GM21825 (cell line): ENCODE measurements around the gene SORBS2.

Source experiments
- ATAC-seq: cut with Tn5 transposase; IDR thresholded peaks from one replicate; pipeline ENCODE4 v1.9.1; 2021; ENCODE audit warnings: mild to moderate bottlenecking, moderate library complexity; ENCODE audit not compliant: unreplicated experiment

The SORBS2 gene

DNA sequence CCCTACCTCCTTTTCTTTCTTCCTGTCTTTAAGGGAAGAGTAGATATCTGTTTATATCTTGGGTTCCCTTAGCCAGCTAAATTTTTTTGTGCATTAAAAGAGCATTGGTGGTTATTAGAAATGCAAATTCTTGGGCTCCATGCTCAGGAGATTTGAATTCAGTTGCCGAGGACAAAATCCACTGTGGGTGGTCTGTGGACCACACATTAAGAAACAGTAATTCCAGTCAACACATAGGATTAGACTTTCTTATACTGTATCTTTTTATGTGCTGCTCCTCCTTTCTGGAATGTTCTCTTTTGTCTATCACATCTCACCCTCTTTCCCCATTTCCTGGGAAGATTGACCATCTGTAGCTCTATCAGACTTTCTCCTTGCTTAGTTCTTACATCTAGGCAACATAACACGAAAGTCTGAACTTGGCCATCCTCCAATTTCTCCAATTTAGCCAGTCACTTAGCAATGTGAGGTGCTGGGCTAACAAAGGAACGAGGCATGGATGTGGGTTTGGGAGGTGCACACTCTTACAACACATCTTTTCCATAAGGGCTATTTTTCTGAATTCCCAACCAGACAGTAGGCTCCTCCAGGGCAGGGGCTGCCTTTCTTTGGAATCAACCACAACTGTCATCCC, 271.4 kb downstream of the SORBS2 start:
- ATAC-seq: no peak

DNA sequence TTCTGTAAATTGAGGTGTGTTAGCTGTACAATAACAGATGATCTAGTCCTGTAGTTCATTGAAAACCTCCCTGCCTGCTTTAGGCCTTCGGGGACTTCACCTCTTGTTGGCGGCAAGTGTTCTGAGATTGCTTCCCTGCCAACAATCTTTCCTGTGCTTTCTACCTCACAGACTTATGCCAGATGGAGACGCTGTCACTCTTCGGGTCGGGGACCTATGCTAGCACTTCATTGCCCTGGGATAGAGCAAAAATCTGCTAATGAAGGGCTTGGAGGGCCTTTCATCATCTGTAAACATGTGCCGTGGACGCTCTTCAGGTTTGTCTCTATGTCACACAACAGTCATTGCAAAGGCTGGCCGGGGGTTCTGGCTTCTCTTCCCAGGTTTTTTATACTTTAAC, 272.0 kb downstream of the SORBS2 start:
- ATAC-seq: no peak

DNA sequence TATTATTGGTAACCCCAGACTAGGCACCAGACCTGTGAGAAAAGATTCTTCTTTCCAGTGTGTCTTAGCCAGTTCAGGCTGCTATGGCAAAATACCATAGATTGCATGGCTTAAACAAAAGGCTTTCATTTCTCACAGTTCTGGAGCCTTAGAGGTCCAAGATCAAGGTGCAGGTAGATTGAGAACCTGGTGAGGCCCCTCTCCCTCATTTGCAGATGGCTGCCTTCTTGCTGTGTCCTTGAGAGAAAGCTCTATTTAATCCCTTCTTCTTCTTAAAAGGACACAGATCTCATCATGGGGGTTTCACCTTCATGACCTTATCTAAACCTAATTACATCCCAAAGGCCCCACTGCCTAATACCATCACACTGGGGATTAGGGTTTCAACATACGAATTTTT, 273.2 kb downstream of the SORBS2 start:
- no peak for ATAC-seq

DNA sequence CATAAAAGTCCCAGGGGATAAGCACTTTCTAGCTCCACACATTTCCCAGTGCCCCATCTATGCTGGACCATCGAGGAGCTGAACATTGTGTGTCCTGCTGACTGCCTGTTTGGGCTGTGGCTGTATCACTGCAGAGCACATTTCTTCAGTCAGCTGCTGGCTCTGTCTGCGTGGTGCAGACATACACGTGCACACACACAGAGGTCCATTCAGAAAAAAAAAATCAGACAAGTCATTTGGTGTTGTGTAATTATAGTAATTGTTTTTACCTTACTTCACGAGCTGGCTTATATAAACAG, 275.6 kb downstream of the SORBS2 start:
- no peak for ATAC-seq

DNA sequence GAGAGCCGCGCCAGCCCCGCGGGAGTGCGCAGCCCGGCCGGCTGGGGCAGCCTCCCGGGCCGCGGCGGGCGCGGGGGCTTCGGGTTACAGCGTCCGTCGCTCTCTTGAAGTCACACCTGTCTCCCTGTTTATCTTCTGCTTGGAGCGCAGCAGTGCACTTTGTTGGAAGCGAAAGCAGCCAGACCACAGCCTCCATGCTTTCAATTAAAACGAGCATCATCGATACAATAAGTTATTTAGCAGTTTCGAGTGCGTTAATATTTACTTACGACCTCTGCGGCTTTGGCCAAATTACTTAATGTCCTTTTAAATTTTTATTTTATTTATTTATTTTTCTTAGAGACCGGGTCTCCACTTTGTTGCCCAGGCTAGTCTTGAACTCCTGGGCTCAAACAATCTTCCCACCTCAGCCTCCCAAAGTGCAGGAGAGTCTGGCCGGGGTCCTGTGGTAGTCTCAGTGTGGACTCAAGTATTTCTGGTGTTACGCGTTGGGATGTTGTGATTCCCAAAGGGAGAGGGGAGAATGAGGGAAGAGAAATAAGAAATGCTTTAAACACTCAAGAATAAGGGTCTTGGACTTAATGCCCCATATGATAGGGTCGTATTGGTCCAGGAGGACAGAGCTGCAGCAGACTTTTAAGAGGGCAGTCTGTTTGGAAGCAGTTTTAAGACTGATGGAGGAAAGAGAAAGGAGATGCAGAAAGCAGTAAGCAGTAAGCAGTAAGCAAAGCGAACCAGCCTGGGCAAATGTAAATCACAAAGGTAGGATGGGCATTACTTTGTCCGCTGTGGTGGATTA, 276.2 kb downstream of the SORBS2 start:
- no peak for ATAC-seq
